Neural progenitor cell (in vitro differentiated cells): Measurements from ENCODE around the gene PRKCH.

Source experiments
- EZH2 ChIP-seq: fragments of 200-600 bp; sonication (generic); IDR thresholded peaks from 2 replicates; pipeline ENCODE4 v1.6.1; 2017; ENCODE audit warnings: antibody characterized with exemption, mild to moderate bottlenecking, moderate library complexity
- EZH2phosphoT487 ChIP-seq: fragments of 200-600 bp; sonication (generic); IDR thresholded peaks from 2 replicates; pipeline ENCODE4 v1.6.1; 2017; ENCODE audit warnings: antibody characterized with exemption
- TF ChIP-seq, protein P1 (sequence below): fragments of 200-600 bp; sonication (generic); IDR thresholded peaks from 2 replicates; pipeline ENCODE4 v1.5.1; 2017; ENCODE audit warnings: antibody characterized with exemption, mild to moderate bottlenecking

DNA sequence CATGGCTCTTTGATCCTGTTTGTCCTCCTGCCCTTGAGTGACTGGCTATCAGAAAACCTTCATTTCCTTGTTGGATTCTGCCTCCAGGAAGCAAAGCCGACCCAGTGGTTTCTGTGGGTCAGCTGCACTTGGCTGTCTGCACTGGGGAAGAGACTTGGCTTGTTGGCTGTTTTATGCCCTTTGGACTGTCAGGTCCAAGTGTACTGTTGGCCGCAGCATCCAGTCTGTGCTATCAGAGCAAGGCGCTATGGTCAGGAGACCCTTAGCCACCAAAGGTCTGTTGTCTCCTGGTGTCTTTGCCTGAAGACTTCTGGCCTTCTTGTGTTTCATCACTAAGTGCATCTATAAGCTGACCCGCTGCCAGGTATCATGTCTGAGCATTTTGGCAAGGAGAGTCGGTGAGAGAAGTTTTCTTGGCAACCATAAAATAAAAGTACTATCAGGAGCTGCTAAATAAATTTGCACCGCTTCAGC is 196.6 kb downstream of the PRKCH start:
- TF ChIP-seq, protein P1, sequence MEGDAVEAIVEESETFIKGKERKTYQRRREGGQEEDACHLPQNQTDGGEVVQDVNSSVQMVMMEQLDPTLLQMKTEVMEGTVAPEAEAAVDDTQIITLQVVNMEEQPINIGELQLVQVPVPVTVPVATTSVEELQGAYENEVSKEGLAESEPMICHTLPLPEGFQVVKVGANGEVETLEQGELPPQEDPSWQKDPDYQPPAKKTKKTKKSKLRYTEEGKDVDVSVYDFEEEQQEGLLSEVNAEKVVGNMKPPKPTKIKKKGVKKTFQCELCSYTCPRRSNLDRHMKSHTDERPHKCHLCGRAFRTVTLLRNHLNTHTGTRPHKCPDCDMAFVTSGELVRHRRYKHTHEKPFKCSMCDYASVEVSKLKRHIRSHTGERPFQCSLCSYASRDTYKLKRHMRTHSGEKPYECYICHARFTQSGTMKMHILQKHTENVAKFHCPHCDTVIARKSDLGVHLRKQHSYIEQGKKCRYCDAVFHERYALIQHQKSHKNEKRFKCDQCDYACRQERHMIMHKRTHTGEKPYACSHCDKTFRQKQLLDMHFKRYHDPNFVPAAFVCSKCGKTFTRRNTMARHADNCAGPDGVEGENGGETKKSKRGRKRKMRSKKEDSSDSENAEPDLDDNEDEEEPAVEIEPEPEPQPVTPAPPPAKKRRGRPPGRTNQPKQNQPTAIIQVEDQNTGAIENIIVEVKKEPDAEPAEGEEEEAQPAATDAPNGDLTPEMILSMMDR, result no peak
- no peak for TF ChIP-seq EZH2
- no peak for TF ChIP-seq EZH2phosphoT487
